A673 (cell line): ENCODE measurements around the gene PGAP6. TPM values are rescaled to one million over a fixed set of nuclear protein-coding genes. Genes with fewer than 3 reads are reported as not detected.

Experiments used
- BruUV-seq: library from RNA; stranded (reverse); fragments of 400-500 nt; replicated peaks from 2 replicates; lab custom pipeline; 2021; lab: Mats Ljungman, UMichigan
- CTCF ChIA-PET: fragments of 300-600 bp; sonication (Branson Sonifier 250); formaldehyde crosslinking; loops from one replicate; lab custom pipeline; 2022; ENCODE audit warnings: antibody characterized with exemption; lab: Charles Lee
- POLR2A ChIA-PET: fragments of 300-600 bp; sonication (Branson Sonifier 250); formaldehyde crosslinking; loops from one replicate; lab custom pipeline; 2022; ENCODE audit warnings: antibody characterized with exemption; ENCODE audit not compliant: low non-redundant PET; lab: Charles Lee
- DNase-seq: peaks from one replicate; pipeline ENCODE4 v3.0.0-alpha.2; 2015; ENCODE audit warnings: low spot score
- H3K27ac ChIP-seq: fragments of 200-600 bp; sonication (generic); 2 replicates; pipeline ENCODE4 v1.5.1; 2016; ENCODE audit warnings: mixed run types, low read depth, mild to moderate bottlenecking, mixed read lengths, antibody characterized with exemption, low read length; ENCODE audit not compliant: poor library complexity, severe bottlenecking
- H3K27me3 ChIP-seq: fragments of 200-600 bp; sonication (generic); replicated peaks from 2 replicates; pipeline ENCODE4 v1.6.1; 2017; ENCODE audit warnings: mixed run types, low read depth, mild to moderate bottlenecking, mixed read lengths, antibody characterized with exemption, low read length; ENCODE audit not compliant: insufficient read depth, poor library complexity
- H3K36me3 ChIP-seq: fragments of 200-600 bp; sonication (generic); 2 replicates; pipeline ENCODE4 v1.6.1; 2016; ENCODE audit warnings: mixed run types, mild to moderate bottlenecking, mixed read lengths, antibody characterized with exemption, low read length; ENCODE audit not compliant: insufficient read depth, poor library complexity, severe bottlenecking
- H3K4me1 ChIP-seq: fragments of 200-600 bp; sonication (generic); 2 replicates; pipeline ENCODE4 v1.6.1; 2017; ENCODE audit warnings: mixed run types, mild to moderate bottlenecking, mixed read lengths, antibody characterized with exemption, low read length; ENCODE audit not compliant: insufficient read depth, poor library complexity, severe bottlenecking
- H3K4me3 ChIP-seq: fragments of 200-600 bp; sonication (generic); 2 replicates; pipeline ENCODE4 v1.5.1; 2016; ENCODE audit warnings: low read depth, mixed run types, mild to moderate bottlenecking, mixed read lengths, low read length; ENCODE audit not compliant: poor library complexity, severe bottlenecking
- H3K9me3 ChIP-seq: fragments of 200-600 bp; sonication (generic); 2 replicates; pipeline ENCODE4 v1.6.1; 2016; ENCODE audit warnings: mixed run types, low read depth, mild to moderate bottlenecking, mixed read lengths, antibody characterized with exemption, low read length; ENCODE audit not compliant: poor library complexity, severe bottlenecking
- EZH2 ChIP-seq: fragments of 200-600 bp; sonication (generic); IDR thresholded peaks from 2 replicates; pipeline ENCODE4 v1.6.1; 2017; ENCODE audit warnings: borderline replicate concordance, low read depth, mild to moderate bottlenecking, mixed read lengths, antibody characterized with exemption, low read length; ENCODE audit not compliant: poor library complexity, severe bottlenecking
- intact Hi-C: fragments of 100-400 bp; cut with micrococcal nuclease; formaldehyde crosslinking; loops from one replicate; pipeline ENCODE4 v1.10.0; 2022; ENCODE audit not compliant: unreplicated experiment
- total RNA-seq: library from RNA; stranded (reverse); gene quantifications from 2 replicates; pipeline ENCODE4 v1.2.3, GENCODE V29; 2021
- TF ChIP-seq, protein P1 (sequence below): fragments of 300-800, 200-600 bp; sonication (generic); conservative IDR thresholded peaks from 2 replicates; pipeline ENCODE4 v1.5.1; 2017; ENCODE audit warnings: low read depth, mild to moderate bottlenecking, antibody characterized with exemption, low read length, moderate library complexity, mixed read lengths

PGAP6 gene
- total RNA-seq, 1 experiment from 2014 or later: 38.7 TPM

DNA sequence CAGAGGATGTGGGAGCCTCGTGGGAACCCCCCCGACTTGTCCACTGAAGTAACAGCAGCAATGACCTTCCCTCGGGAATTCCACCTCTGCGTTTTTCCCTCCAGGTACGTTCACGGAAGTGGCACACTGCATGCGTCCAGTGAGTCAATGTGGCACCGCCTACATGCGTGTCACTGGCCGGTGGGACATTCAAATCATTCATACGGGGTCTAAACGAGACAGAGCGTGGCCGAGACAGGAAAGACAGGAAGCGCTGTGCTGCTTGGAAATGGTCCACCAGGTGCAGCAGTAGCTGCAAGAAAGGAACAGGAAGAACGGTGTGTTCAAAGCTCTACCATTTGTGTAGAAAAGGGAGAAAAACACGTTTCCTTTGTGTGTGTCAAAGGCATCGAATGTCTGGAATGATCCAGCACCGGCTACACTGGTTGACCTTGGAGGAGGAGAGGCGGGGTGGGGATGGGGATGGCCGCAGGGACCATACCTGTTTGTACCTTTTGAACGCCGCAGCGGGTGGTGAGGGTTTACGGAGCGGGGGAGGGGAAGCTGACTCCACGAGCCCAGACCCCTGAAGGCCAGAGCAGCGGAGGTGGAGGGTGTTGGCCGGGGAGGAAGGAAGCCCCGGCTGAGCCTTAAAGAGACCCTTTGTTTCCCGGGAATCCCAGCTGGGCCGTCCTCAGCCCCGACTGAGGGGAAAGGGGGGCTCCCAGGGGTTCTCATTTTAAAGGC lies 1.7 kb upstream of the PGAP6 start:
- Histone ChIP-seq H3K4me3 (no peak overlapping the region), H3K4me1 (no peaks in the 10 kb centered on the region), H3K27me3 (no peaks in the 10 kb centered on the region), H3K27ac (no peak overlapping the region), H3K36me3 (no peaks in the 10 kb centered on the region), H3K9me3 (no peaks in the 10 kb centered on the region)
- POLR2A ChIA-PET: no interaction called here
- no TSS peak for BruUV-seq
- CTCF ChIA-PET: interaction anchor here (0.9 kb wide), 1 partner anchor 8 kb away, joined by 5 read pairs; no protein-coding TSS in a partner anchor
- no peak for DNase-seq
- intact Hi-C loops: no loop called here
- no peak for TF ChIP-seq EZH2
- TF ChIP-seq, protein P1, sequence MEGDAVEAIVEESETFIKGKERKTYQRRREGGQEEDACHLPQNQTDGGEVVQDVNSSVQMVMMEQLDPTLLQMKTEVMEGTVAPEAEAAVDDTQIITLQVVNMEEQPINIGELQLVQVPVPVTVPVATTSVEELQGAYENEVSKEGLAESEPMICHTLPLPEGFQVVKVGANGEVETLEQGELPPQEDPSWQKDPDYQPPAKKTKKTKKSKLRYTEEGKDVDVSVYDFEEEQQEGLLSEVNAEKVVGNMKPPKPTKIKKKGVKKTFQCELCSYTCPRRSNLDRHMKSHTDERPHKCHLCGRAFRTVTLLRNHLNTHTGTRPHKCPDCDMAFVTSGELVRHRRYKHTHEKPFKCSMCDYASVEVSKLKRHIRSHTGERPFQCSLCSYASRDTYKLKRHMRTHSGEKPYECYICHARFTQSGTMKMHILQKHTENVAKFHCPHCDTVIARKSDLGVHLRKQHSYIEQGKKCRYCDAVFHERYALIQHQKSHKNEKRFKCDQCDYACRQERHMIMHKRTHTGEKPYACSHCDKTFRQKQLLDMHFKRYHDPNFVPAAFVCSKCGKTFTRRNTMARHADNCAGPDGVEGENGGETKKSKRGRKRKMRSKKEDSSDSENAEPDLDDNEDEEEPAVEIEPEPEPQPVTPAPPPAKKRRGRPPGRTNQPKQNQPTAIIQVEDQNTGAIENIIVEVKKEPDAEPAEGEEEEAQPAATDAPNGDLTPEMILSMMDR: no peak

DNA sequence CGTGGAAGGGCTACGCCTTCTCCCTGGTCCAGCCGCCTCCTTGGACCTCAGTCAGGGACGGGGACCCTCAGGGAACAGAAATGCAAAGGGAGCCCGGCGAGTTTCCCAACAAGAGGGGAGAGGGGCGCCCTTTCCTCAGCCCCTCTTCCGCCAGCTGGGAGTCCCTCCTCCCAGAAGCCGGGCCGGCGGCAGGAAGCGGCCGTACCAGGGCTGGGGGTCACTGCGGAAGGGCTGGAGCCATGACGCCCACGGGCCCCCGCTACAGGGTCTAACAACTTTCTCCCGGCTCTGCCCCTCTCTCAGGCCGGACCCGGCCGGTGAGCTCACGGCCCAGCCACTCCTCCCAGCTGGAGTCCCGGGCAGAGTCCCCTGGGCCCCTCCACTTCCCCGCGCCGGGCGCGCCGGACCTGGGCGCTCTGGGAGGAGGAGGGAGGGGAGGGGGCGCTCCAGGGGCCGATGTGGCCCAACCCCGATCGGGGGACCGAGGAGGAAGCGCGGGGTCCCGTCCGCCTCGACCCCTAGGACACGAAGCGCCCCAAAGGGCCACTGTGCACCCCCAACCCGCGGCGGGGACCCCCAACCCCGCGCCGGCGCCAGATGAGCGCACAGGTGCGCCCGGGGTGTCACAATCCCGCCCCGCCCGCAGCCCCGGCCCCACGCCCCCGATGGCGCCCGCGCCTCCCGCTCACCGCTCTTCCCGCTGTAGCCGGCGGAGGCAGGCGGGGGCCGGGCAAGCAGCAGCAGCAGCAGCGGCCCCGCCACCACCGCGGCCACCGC lies 578 bp downstream of the PGAP6 start:
- TF ChIP-seq EZH2: no peak
- TF ChIP-seq, protein P1: no peak
- Histone ChIP-seq H3K36me3 (peaks cover 5% of the 10 kb centered on the region), H3K27me3 (no peaks in the 10 kb centered on the region), H3K4me1 (no peaks in the 10 kb centered on the region), H3K9me3 (no peaks in the 10 kb centered on the region), H3K4me3 (peak overlapping the region; percentile 93), H3K27ac (peak overlapping the region; percentile 63)
- BruUV-seq: no TSS peak
- POLR2A ChIA-PET: no interaction called here
- no peak for DNase-seq
- intact Hi-C loops: no loop called here
- CTCF ChIA-PET: no interaction called here

DNA sequence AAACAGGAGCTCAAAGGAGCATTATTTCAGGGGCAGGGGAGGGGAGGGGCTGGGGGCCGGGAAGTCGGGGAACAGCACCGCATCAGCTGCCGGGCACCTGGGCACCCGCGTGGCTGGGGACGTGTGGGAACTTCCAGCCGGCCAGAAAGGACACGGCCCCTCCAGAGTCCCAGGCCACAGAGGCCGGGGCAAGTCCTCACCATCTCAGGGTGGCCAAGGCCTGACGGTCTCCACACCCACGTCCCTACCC lies 1.1 kb downstream of the PGAP6 start:
- Histone ChIP-seq H3K36me3 (peaks cover 8% of the 10 kb centered on the region), H3K4me3 (peak overlapping the region; percentile 93), H3K27me3 (no peaks in the 10 kb centered on the region), H3K4me1 (no peaks in the 10 kb centered on the region), H3K9me3 (no peaks in the 10 kb centered on the region), H3K27ac (peak overlapping the region; percentile 63)
- intact Hi-C loops: no loop called here
- TF ChIP-seq, protein P1: no peak
- no peak for TF ChIP-seq EZH2
- BruUV-seq: no TSS peak
- ChIA-PET POLR2A (no interaction called here), CTCF (no interaction called here)
- DNase-seq: no peak
